ENCODE data around the gene LMAN2. TPM values are rescaled to one million over a fixed set of nuclear protein-coding genes. Genes with fewer than 3 reads are reported as not detected.

The LMAN2 gene
- total RNA-seq, 1 experiment from 2014 or later = 106 TPM

- Mint-ChIP-seq H3K27ac (peak overlapping the region; percentile 6 to 83 (median 42); a peak in 4 of 7 replicates), H3K36me3 (ENCODE audit: insufficient read depth in 1 of 3, low read depth in 3 of 3) (peaks cover 8 to 22% (median 8%) of the 10 kb centered on the region in 3 experiments), H3K9me3 (no peaks in the 10 kb centered on the region; a peak in 1 of 5 replicates), H3K4me1 (peaks cover 42 to 68% of the 10 kb centered on the region in 2 experiments), H3K27me3 (ENCODE audit: low read depth) (peaks cover 22% of the 10 kb centered on the region), H3K4me3 (peak overlapping the region in 1 of 2 experiments; percentile 56; a peak in 2 of 5 replicates)
- Histone ChIP-seq H2BK120ac (ENCODE audit: low read depth, low read length, poor library complexity, severe bottlenecking) (no peak overlapping the region), H4K91ac (ENCODE audit: insufficient read length, low read depth, low read length) (no peak overlapping the region), H2AK5ac (ENCODE audit: insufficient read length, low read length) (no peak overlapping the region), H3K4me2 (ENCODE audit: insufficient read depth, insufficient read length, low read length) (peak overlapping the region; percentile 33), H4K20me1 (ENCODE audit: control insufficient read depth, insufficient read depth, insufficient read length) (no peaks in the 10 kb centered on the region), H3K4ac (ENCODE audit: low read depth, low read length) (no peak overlapping the region), H3K27me3 (ENCODE audit: insufficient read depth, low read length) (no peaks in the 10 kb centered on the region; the same call in 1 of the 2 replicates), H3T11ph (ENCODE audit: low read length) (no peak overlapping the region), H2BK5ac (ENCODE audit: insufficient read length, low read length) (no peak overlapping the region), H3K79me1 (ENCODE audit: insufficient read depth, low read depth, low read length, poor library complexity, severe bottlenecking) (no peaks in the 10 kb centered on the region), H4K8ac (replicated peaks; ENCODE audit: insufficient read length, low read depth, low read length) (no peak overlapping the region), H3K4me1 (ENCODE audit: insufficient read depth, low read length) (peaks cover 11% of the 10 kb centered on the region; the same call in 1 of the 2 replicates), H3K9ac (ENCODE audit: extremely low read depth, insufficient read length, low read length) (no peak overlapping the region), H3K18ac (ENCODE audit: insufficient read length, low read depth, low read length) (peak overlapping the region; percentile 72), H2BK20ac (ENCODE audit: low read depth, low read length, poor library complexity, severe bottlenecking) (no peak overlapping the region), H3K9me3 (ENCODE audit: control insufficient read depth, low read depth, low read length) (no peaks in the 10 kb centered on the region), H3K56ac (ENCODE audit: insufficient read length, low read depth, low read length) (no peak overlapping the region), H3K23ac (ENCODE audit: insufficient read length, low read depth, low read length) (no peak overlapping the region), H3K79me2 (ENCODE audit: insufficient read depth, low read length) (no peaks in the 10 kb centered on the region), H2BK15ac (ENCODE audit: low read depth, low read length) (no peak overlapping the region), H3K27ac (ENCODE audit: insufficient read length, low read depth, low read length) (no peak overlapping the region), H3K14ac (ENCODE audit: insufficient read depth, low read length) (no peak overlapping the region), H2BK12ac (ENCODE audit: insufficient read length, low read depth, low read length) (no peak overlapping the region), H3K23me2 (ENCODE audit: insufficient read length, low read depth, low read length, poor library complexity, severe bottlenecking) (peaks cover 10% of the 10 kb centered on the region), H2AFZ (ENCODE audit: low read length) (no peak overlapping the region), H4K5ac (ENCODE audit: insufficient read length, low read depth, low read length) (no peak overlapping the region)
- no peak for TF ChIP-seq CTCF (conservative IDR thresholded peaks at IDR 0.05)
- no CpG with 5 or more reads among the region's 11 CpGs for WGBS (ENCODE audit: extremely low coverage, insufficient read length, low lambda C conversion rate)
- DNase-seq = no peak
Measured at GRCh38 chr5:177369645-177370440, 18.4 kb upstream of the LMAN2 start.
